GM11168 (cell line): ENCODE measurements around the gene NEU1.
"Not testable (repeated sequence)": the region's sequence is repeated elsewhere in the genome, so short reads cannot be mapped to it uniquely, and the experiment has no call there.

ENCODE experiments used
- in situ Hi-C: fragments of 300-500 bp; cut with MboI; formaldehyde crosslinking; loops from one replicate; pipeline ENCODE4 v1.12.0; 2022; ENCODE audit warnings: low sequenced_read_pairs; ENCODE audit not compliant: unreplicated experiment

Gene NEU1

GRCh38 chr6:31875877-31876276 is 13.3 kb upstream of the NEU1 start:
- in situ Hi-C loops, result no loop called here

GRCh38 chr6:31874836-31875572 is 12.4 kb upstream of the NEU1 start:
- in situ Hi-C loops, result loop anchor here (5.0 kb wide), 1 partner anchor 38 kb away; no protein-coding TSS in a partner anchor

- in situ Hi-C loops, result loop anchor here (5.0 kb wide), 1 partner anchor 37 kb away; no protein-coding TSS in a partner anchor
These were observed 11.6 kb upstream of the NEU1 start for GRCh38 chr6:31874084-31874670.

GRCh38 chr6:31871046-31871659 is 8.5 kb upstream of the NEU1 start:
- in situ Hi-C loops, result loop anchor here (5.0 kb wide), 1 partner anchor 34 kb away; no protein-coding TSS in a partner anchor

GRCh38 chr6:31870385-31870921 is 7.8 kb upstream of the NEU1 start:
- in situ Hi-C loops, result loop anchor here (5.0 kb wide), 1 partner anchor 33 kb away; no protein-coding TSS in a partner anchor

GRCh38 chr6:31869343-31869742 is 6.7 kb upstream of the NEU1 start:
- in situ Hi-C loops, result no loop called here

- in situ Hi-C loops, result not testable (repeated sequence)
These were observed 6.0 kb upstream of the NEU1 start for GRCh38 chr6:31868658-31868971.

- in situ Hi-C loops, result no loop called here
These were observed 2.8 kb upstream of the NEU1 start for GRCh38 chr6:31865205-31866118.

GRCh38 chr6:31864818-31865204 is 2.2 kb upstream of the NEU1 start:
- in situ Hi-C loops, result no loop called here

GRCh38 chr6:31864123-31864562 is 1.5 kb upstream of the NEU1 start:
- in situ Hi-C loops, result not testable (repeated sequence)

GRCh38 chr6:31861919-31862343 is 690 bp downstream of the NEU1 start:
- in situ Hi-C loops, result no loop called here

GRCh38 chr6:31861150-31861549 is 1.5 kb downstream of the NEU1 start:
- in situ Hi-C loops, result no loop called here

- in situ Hi-C loops, result no loop called here
These were observed 2.3 kb downstream of the NEU1 start for GRCh38 chr6:31860349-31860748.

- in situ Hi-C loops, result no loop called here
These were observed 2.7 kb downstream of the NEU1 start for GRCh38 chr6:31859923-31860322.

GRCh38 chr6:31858707-31859106 is 3.9 kb downstream of the NEU1 start:
- in situ Hi-C loops, result no loop called here

- in situ Hi-C loops, result not testable (repeated sequence)
These were observed 4.8 kb downstream of the NEU1 start for GRCh38 chr6:31857774-31858173.

- in situ Hi-C loops, result not testable (repeated sequence)
These were observed 10.5 kb downstream of the NEU1 start for GRCh38 chr6:31851980-31852718.

- in situ Hi-C loops, result no loop called here
These were observed 11.2 kb downstream of the NEU1 start for GRCh38 chr6:31851485-31851832.

GRCh38 chr6:31850765-31851484 is 11.7 kb downstream of the NEU1 start:
- in situ Hi-C loops, result no loop called here
